Measurements from ENCODE around the gene SASH1.
"Not testable (repeated sequence)": the region's sequence is repeated elsewhere in the genome, so short reads cannot be mapped to it uniquely, and the experiment has no call there.

- not testable (repeated sequence) for TF ChIP-seq YY1 (IDR thresholded peaks at IDR 0.05; ENCODE audit: insufficient read depth, insufficient read length); ZNF274 (IDR thresholded peaks at IDR 0.05; ENCODE audit: low read depth, low read length)
Measured at GRCh38 chr6:148382051-148382450, 39.4 kb downstream of the SASH1 start.
